Superior temporal gyrus (tissue), 1 donor: Measurements from ENCODE around the gene PLAAT5.
A peak's percentile ranks its signal among the peaks of the same experiment; 100 is the strongest.
"Not testable (repeated sequence)": the region's sequence is repeated elsewhere in the genome, so short reads cannot be mapped to it uniquely, and the experiment has no call there.

Experiments
- DNase-seq: peaks from one replicate; pipeline ENCODE4 v3.0.0-alpha.2; 2016; ENCODE audit errors: extremely low spot score

The PLAAT5 gene

DNA sequence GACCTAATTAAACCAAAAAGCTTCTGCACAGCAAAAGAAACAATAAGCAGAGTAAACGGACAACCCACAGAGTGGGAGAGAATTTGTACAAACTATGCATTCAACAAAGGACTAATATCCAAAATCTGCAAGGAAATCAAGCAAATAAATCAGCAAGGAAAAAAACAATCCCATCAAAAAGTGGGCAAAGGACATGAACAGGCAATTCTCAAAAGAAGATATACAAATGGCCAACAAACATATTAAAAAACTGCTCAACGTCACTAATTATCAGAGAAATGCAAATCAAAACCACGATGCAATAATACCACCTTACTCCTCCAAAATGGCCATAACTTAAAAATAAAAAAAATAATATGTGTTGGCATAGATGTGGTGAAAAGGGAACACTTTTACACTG, 5.2 kb downstream of the PLAAT5 start:
- no peak for DNase-seq

DNA sequence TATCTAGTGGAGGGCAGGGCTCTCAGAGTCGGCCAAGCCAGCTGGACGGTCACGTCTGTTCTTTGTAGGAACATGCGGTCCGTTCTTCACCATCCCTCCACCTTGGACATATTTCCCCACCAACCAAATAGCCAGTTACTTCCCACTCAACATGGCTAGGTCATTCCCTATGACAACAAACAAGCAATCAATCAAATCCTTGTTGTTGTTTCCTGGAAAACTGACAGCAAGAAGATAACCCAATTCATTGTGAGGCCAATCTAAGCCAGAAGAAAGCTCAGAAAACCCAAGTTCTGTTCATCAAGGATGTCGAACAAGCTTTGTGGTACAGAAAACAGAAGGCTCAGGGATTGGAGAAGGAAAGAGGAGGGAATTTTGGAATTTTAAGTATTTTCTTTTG, 10.9 kb downstream of the PLAAT5 start:
- peak; percentile 12 for DNase-seq

DNA sequence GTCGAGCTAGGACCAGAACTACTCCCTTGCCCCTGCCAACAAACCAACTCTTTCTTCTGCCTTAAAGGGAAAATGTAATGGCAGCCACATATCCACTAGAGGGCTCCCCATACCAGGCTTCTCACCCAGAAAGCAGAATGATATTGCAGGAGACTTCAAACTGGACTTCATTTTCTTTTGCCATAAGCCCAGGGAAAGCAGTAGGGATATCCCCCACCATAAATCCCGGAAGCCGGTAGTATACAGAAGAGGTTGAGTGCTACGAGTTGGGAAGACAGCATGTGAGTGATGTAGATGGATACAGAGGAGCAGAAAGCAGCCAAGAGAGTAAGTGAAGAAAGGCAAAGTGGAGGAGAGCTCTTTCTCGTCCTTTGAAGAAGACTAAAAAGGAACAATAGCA, 12.1 kb downstream of the PLAAT5 start:
- DNase-seq, result peak; percentile 93

DNA sequence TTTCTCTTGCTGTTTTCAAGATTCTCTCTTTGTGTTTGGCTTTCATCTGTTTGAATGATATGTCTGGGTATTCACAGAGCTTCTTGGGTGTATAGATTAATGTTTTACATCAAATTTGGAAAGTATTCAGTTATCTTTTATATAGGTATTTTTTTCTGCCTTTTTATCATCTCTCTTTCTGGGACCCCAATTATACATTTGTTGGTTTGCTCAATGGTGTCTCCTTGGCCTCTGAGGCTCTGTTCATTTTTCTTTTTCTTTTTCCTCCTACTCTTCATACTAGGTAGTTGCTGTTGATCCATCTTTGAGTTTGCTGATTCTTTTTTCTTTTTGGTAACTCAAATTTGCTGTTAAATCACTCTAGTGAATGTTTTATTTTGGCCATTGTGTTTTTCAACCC, 14.3 kb downstream of the PLAAT5 start:
- no peak for DNase-seq

DNA sequence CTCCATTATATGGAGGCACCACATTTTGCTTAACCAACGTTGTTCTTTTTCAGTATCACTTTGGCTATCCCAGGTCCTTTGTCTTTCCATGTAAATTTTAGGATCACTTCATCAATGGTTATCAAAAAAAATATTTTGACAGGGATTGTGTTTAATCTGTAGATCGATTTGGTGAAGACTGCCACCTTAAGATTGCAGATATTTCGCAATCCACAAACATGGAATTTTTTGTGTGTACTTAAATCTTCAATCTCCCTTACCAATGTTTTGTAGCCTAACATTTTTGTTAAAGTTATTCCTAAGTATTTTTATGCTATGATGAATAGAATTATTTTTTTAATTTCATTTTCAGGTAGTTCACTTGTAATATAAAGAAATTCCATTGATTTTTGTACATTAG, 18.6 kb downstream of the PLAAT5 start:
- DNase-seq, result no peak

DNA sequence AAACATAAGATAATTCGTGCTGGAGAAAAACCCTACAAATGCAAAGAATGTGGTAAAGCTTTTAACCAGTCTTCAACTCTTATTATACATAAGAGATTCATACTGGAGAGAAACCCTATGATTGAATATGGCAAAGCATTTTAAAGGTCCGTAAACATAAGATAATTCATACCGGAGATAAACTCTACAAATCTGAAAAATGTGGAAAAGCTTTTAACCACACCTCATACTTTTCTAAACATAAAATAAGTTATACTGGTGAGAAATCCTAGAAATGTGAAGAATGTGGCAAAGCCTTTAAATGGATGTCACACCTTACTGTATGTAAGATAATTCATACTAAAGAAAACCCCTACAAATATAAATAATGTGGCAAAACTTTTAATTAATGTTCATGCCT, 20.7 kb downstream of the PLAAT5 start:
- DNase-seq, result no peak

DNA sequence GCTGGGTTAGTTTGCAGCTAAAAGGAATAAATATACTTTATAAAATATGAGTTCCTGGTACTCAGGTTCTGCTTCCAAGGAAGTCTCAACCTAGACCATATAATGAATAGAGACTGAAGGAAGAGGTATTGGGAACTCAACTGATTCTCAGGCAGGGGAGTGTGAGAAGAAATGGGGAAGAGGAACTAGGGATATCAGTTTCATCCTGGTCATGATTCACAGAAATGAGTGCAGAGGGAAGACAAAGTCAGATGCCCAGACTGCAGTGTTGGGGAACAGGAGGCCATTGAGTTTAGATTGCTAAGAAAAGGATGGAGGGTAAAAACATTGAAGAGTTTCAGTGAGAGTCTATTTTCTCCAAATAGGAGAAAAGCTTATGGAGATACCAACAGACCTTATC, 28.8 kb downstream of the PLAAT5 start:
- no peak for DNase-seq

DNA sequence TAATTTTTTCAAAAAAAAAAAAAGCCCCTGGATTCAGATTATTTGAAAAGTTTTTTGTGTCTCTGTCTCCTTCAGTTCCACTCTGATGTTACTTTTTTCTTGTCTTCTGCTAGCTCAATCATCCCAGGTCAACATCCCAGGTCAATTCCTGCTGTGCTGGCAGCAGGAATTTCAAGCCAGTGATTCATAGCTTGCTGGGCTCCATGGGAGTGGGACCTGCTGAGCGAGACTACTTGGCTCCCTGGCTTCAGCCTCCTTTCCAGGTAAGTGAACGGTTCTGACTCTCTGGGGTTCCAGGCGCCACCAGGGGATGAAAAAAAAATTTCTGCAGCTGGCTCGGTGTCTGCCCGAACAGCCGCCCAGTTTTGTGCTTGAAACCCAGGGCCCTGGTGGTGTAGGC, 31.4 kb downstream of the PLAAT5 start:
- no peak for DNase-seq

DNA sequence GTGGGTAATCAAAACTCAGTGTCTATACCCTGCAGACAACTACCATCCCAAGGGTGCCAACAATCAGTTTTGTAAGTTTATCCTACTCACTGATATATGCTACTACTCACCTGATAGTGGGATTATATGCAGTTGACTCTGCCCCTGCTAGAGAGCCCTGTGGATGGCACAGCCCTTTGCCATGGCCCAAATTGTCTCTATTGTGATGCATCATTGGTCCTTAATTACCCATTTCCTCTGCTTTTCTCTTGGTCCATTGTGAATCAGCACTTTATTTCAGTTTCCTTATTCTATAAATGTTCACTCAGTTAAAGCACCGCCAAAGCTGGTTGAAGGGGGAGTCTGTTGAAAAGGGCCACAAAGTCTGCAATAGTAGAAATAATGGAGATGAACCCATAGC, 42.3 kb downstream of the PLAAT5 start:
- DNase-seq, result no peak

DNA sequence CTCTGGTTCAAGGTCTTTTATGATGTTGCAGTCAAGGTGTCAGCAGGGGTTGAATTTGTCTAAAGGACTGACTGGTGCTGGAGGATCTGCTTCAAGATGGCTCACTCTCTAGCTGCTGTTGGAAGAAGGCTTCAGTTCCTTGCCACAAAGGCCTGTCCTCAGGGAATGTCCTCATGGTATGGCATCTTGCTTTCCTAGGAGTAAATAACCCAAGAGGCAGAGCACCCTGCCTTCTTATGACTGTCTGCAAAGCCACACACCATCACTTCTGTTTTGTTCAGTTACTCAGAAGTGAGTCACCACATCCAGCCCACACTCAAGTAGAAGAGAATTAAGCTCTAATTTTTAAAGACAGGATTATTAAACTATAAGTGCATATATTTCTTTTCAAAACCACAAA, 45.2 kb downstream of the PLAAT5 start:
- DNase-seq, result peak; percentile 30

DNA sequence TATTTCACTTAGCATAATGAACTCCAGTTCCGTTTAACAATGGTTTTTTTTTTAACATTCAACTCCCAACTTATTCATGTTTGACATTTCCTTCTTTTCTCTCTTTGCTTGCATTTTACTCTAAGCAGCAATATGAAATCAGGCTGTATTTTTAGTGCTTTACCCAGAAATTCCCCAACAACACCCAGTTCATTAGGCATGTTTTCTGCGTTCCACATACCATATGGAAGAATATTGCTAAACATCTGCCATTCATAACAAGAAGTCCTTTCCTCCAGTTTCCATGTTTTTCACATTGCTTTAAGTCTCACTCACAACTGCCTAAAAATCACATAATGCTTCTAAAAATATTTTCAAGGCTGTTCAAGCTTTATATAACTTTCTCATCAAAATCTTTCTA, 45.8 kb downstream of the PLAAT5 start:
- peak; percentile 63 for DNase-seq

DNA sequence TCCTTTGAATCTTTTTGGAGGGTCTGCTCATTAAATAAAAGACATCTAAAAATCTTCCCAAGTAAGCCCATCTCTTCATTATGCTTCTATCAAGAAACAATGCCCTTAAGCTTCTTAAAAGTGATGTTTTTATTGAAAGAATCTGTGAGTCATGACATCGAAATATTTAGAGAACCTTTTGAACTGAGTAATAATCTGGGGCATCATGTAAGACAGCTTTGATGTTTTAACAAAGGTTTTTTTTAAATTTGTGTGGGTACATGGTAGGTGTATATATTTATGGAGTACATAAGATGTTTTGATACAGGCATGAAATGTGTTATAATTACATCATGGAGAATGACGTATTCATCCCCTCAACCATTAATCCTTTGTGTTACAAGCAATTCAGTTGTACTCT, 46.8 kb downstream of the PLAAT5 start:
- no peak for DNase-seq

DNA sequence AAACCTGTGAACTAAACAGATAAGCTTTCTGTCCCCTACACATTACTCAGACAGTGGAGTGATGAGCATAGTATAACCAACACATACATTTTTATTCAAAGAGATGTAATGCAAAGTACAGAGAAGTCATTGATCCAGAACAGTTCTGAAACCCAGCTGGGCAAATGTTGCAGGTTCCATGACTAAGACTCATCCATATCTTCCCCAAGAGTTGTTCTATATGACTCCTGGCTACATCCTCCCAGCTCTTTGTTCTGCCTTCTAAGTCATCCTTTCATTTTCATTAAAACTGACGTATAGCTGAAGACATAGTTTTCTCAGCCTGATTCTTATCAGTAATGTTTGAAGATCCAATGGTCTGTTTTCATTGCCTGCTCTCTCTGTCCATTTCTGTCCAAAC, 47.3 kb downstream of the PLAAT5 start:
- no peak for DNase-seq

DNA sequence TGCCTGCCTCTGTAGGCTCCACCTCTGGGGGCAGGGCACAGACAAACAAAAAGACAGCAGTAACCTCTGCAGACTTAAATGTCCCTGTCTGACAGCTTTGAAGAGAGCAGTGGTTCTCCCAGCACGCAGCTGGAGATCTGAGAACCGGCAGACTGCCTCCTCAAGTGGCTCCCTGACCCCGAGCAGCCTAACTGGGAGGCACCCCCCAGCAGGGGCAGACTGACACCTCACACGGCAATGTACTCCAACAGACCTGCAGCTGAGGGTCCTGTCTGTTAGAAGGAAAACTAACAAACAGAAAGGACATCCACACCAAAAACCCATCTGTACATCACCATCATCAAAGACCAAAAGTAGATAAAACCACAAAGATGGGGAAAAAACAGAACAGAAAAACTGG, 55.1 kb downstream of the PLAAT5 start:
- not testable (repeated sequence) for DNase-seq

DNA sequence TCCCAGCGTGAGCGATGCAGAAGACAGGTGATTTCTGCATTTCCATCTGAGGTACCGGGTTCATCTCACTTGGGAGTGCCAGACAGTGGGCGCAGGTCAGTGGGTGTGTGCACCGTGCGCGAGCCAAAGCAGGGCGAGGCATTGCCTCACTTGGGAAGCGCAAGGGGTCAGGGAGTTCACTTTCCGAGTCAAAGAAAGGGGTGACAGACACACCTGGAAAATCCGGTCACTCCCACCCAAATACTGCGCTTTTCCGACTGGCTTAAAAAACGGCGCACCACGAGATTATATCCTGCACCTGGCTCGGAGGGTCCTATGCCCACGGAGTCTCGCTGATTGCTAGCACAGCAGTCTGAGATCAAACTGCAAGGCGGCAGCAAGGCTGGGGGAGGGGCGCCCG, 55.6 kb downstream of the PLAAT5 start:
- DNase-seq, result not testable (repeated sequence)

DNA sequence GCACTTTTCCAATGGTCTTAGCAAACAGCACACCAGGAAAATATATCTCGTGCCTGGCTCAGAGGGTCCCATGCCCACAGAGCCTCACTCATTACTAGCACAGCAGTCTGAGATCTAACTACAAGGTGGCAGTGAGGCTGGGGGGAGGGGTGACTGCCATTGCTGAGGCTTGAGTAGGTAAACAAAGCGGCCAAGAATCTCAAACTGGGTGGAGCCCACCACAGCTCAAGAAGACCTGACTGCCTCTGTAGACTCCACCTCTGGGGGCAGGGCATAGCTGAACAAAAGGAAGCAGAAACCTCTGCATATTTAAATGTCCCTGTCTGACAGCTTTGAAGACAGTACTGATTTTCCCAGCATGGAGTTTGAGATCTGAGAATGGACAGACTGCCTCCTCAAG, 60.2 kb downstream of the PLAAT5 start:
- DNase-seq, result not testable (repeated sequence)

DNA sequence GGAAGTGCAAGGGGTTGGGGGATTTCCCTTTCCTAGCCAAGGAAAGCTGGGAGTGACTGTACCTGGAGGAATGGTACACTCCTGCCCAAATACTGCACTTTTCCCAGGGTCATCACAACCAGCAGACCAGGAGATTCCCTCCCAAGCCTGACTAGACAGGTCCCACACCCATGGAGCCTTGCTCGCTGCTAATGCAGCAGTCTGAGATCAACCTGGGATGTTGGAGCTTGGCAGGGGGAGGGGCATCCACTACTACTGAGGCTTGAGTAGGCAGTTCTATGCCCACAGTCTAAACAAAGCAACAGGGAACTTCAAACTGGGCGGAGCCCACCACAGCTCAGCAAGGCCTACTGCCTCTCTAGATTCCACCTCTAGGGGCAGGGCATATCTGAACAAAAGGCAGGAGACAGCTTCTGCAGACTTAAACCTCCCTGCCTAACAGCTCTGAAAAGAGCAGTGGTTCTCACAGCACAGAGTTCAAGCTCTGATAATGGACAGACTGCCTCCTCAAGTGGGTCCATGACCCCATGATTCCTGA, 62.9 kb downstream of the PLAAT5 start:
- DNase-seq, result no peak

DNA sequence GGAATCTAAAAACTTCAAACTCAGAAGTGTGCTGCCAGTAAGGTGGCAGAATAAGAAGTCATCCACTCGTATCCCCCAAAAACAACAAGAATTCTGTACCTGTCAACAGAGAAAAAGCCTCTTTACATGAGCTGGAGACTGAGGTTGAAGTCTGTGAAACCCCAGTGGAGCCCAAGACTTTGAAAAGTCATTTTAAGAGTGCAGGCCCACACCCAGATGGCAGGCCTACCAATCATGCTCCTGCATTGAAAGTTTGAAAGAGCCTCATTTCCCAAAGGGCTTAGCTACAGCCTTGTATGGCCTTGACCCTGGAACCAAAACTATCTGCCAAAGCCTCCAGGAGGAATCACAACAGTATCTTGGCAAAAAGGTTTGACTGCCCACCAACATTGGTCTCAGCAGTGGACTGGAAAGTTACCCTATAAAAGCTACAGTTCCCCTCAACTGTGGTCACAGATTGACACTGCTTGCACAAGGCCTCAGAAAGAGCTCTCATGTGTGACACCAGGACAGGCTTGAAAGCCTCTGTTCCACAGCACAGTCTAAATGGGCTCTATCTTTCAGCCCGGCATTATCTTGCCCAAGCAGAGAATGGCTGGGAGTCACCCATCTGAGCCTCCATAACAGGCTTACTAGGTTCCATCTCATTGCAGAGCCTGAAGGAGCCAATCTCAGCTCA, 73.7 kb downstream of the PLAAT5 start:
- no peak for DNase-seq
